Measurements from ENCODE around the gene NTN3. TPM values are rescaled to one million over a fixed set of nuclear protein-coding genes. Genes with fewer than 3 reads are reported as not detected.

NTN3 gene
- total and polyA plus RNA-seq, 2 of the 8 experiments (the other 6 are each of a cell fraction or from before 2014, with no cell fraction given), result 0.30 to 0.34 TPM

DNA sequence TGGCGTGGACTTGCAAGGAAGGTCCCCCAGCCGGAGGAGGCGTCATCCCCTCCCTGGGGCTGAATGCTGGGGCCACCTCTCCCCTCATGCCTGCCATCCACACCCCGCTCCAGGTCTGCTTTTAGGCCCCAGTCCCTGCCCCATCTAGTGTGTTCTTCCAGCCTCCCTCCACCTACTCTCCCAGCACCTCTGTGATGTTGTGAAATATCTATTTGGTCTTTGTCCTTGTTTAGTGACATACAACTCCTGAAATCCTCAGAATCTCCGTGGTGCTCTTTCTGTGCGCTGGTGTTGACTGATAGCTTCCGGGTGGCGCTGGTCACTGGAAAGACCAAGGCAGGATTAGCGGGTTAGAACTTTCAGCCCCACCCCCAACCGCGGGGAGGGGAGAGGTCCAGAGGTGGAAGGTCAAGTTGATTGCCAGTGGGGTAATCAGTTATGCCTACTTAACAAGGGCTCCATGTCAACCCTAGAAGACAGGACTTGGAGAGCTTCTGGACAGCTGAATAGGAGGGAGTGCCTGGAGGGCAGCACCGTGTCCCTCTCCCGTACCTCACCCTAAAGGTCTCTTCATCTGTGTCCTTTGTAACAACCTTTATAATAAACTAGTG is 13.9 kb downstream of the NTN3 start (continued):
- TF ChIP-seq TCF12 (IDR thresholded peaks at IDR 0.05; ENCODE audit: low read depth, low read length), result no peak
- TF ChIP-seq CREB1 (IDR thresholded peaks at IDR 0.05), result no peak
- TF ChIP-seq CEBPB (IDR thresholded peaks at IDR 0.05; ENCODE audit: low read depth, low read length), result no peak
- TF ChIP-seq SUZ12 (IDR thresholded peaks at IDR 0.05; ENCODE audit: low read length), result no peak
- no peak for TF ChIP-seq YY1 (IDR thresholded peaks at IDR 0.05; ENCODE audit: low read depth, low read length)
- no peak for TF ChIP-seq CHD2 (IDR thresholded peaks at IDR 0.05; ENCODE audit: low read length)
- TF ChIP-seq GTF2F1 (IDR thresholded peaks at IDR 0.05; ENCODE audit: borderline replicate concordance, low read depth, low read length), result no peak
- TF ChIP-seq NRF1 (IDR thresholded peaks at IDR 0.05; ENCODE audit: low read depth, low read length), result no peak
